Measurements from ENCODE around the gene C16orf90.

- no peak for TF ChIP-seq CTCF (IDR thresholded peaks at IDR 0.05)
- TF ChIP-seq POLR2A (IDR thresholded peaks at IDR 0.05), result no peak
Measured at GRCh38 chr16:3485097-3485745, 10.1 kb downstream of the C16orf90 start.

Measured in thyroid gland (tissue), 4 donors.